Activated T-helper 2 cell treated with anti-CD3 and anti-CD28 coated beads, Interferon-gamma antibody, Interleukin-2, Interleukin-4, amounts not matched to agents 10 μg/mL and 5 μg/mL and 100 μg/mL, durations not matched to agents 14 hours and 24 hours and 36 hours (primary cell): ENCODE data around the gene TRIM7. TPM values are rescaled to one million over a fixed set of nuclear protein-coding genes. Genes with fewer than 3 reads are reported as not detected.
"Not testable (repeated sequence)": the region's sequence is repeated elsewhere in the genome, so short reads cannot be mapped to it uniquely, and the experiment has no call there.

Experiments used
- DNase-seq: peaks from one replicate; pipeline ENCODE4 v3.0.0; 2021; ENCODE audit warnings: low spot score
- H3K27ac Mint-ChIP-seq: one replicate; pipeline ENCODE4 v1.8.0; 2021; ENCODE audit warnings: mixed read lengths
- H3K27me3 Mint-ChIP-seq: one replicate; pipeline ENCODE4 v1.8.0; 2021; ENCODE audit warnings: low read depth, mixed read lengths
- H3K36me3 Mint-ChIP-seq: one replicate; pipeline ENCODE4 v1.8.0; 2021; ENCODE audit warnings: low read depth, mixed read lengths
- H3K4me1 Mint-ChIP-seq: one replicate; pipeline ENCODE4 v1.8.0; 2021; ENCODE audit warnings: low read depth, mixed read lengths
- H3K4me3 Mint-ChIP-seq: one replicate; pipeline ENCODE4 v1.8.0; 2021; ENCODE audit warnings: low read depth, mild to moderate bottlenecking, moderate library complexity, mixed read lengths
- H3K9me3 Mint-ChIP-seq: one replicate; pipeline ENCODE4 v1.8.0; 2021; ENCODE audit warnings: mixed read lengths
- intact Hi-C: fragments of 100-400 bp; cut with micrococcal nuclease; formaldehyde crosslinking; loops from one replicate; pipeline ENCODE4 v1.15.1; 2023
- total RNA-seq: library from RNA; stranded (reverse); gene quantifications from 2 replicates; pipeline ENCODE4 v1.2.3, GENCODE V29; 2022

The TRIM7 gene
- total RNA-seq, 1 donor from 2014 or later: 4.8 TPM

- Mint-ChIP-seq H3K36me3 (no peaks in the 10 kb centered on the region), H3K4me1 (peaks cover 20% of the 10 kb centered on the region), H3K4me3 (peak overlapping the region; percentile 17), H3K9me3 (no peaks in the 10 kb centered on the region), H3K27me3 (peaks cover 3% of the 10 kb centered on the region), H3K27ac (no peak overlapping the region)
- DNase-seq: no peak
- intact Hi-C loops: loop anchor here (10.0 kb wide), 1 partner anchor 321 kb away; the partner anchor contains the start of gene ZFP62
These were observed 19.4 kb downstream of the TRIM7 start for GRCh38 chr5:181185560-181185959.

- Mint-ChIP-seq H3K27me3 (peaks cover 5% of the 10 kb centered on the region), H3K4me3 (peak overlapping the region; percentile 90), H3K9me3 (no peaks in the 10 kb centered on the region), H3K4me1 (peaks cover 20% of the 10 kb centered on the region), H3K27ac (peak overlapping the region; percentile 96), H3K36me3 (no peaks in the 10 kb centered on the region)
- intact Hi-C loops: loop anchor here (1.0 to 10.0 kb wide), 2 partner anchors 26 to 320 kb away; partner anchors contain the start of gene ZFP62
- DNase-seq: no peak
These were observed 20.2 kb downstream of the TRIM7 start for GRCh38 chr5:181184845-181185216.

GRCh38 chr5:181182651-181183050 lies 22.3 kb downstream of the TRIM7 start:
- no peaks in the 10 kb centered on the region for H3K9me3 Mint-ChIP-seq
- H3K4me3 Mint-ChIP-seq: peak overlapping the region; percentile 77

GRCh38 chr5:181181650-181182565 lies 23.1 kb downstream of the TRIM7 start:
- Mint-ChIP-seq H3K36me3 (no peaks in the 10 kb centered on the region), H3K9me3 (no peaks in the 10 kb centered on the region), H3K4me3 (no peak overlapping the region), H3K4me1 (peaks cover 12% of the 10 kb centered on the region), H3K27me3 (peaks cover 6% of the 10 kb centered on the region), H3K27ac (no peak overlapping the region)
- intact Hi-C loops: loop anchor here (1.0 to 10.0 kb wide), 2 partner anchors 9 to 317 kb away; partner anchors contain the start of gene ZFP62
- no peak for DNase-seq

More at GRCh38 chr5:181182651-181183050, 22.3 kb downstream of the TRIM7 start:
- Mint-ChIP-seq H3K27me3 (peaks cover 5% of the 10 kb centered on the region), H3K4me1 (peaks cover 13% of the 10 kb centered on the region), H3K36me3 (no peaks in the 10 kb centered on the region), H3K27ac (peak overlapping the region; percentile 70)
- no peak for DNase-seq
- intact Hi-C loops: loop anchor here (1.0 to 10.0 kb wide), 2 partner anchors 9 to 318 kb away; partner anchors contain the start of gene ZFP62

- H3K4me1 Mint-ChIP-seq: peaks cover 15% of the 10 kb centered on the region
- H3K27me3 Mint-ChIP-seq: peaks cover 15% of the 10 kb centered on the region
- H3K9me3 Mint-ChIP-seq, DNase-seq, H3K4me3 Mint-ChIP-seq, H3K36me3 Mint-ChIP-seq, H3K27ac Mint-ChIP-seq: not testable (repeated sequence)
- intact Hi-C loops: loop anchor here (10.0 kb wide), 1 partner anchor 63 kb away; no protein-coding TSS in a partner anchor
These were observed 27.4 kb downstream of the TRIM7 start for GRCh38 chr5:181177559-181177958.

GRCh38 chr5:181176254-181176952 lies 28.6 kb downstream of the TRIM7 start:
- Mint-ChIP-seq H3K4me3 (no peak overlapping the region), H3K4me1 (peaks cover 13% of the 10 kb centered on the region), H3K27ac (no peak overlapping the region), H3K9me3 (no peaks in the 10 kb centered on the region), H3K27me3 (peaks cover 13% of the 10 kb centered on the region), H3K36me3 (no peaks in the 10 kb centered on the region)
- intact Hi-C loops: loop anchor here (10.0 kb wide), 1 partner anchor 62 kb away; no protein-coding TSS in a partner anchor
- no peak for DNase-seq

GRCh38 chr5:181173420-181174342 lies 31.3 kb downstream of the TRIM7 start:
- peak; percentile 71 for DNase-seq
- no peaks in the 10 kb centered on the region for H3K9me3 Mint-ChIP-seq
- intact Hi-C loops: loop anchor here (1.0 to 10.0 kb wide), 5 partner anchors 9 to 371 kb away; partner anchors contain the start of genes MGAT1 and TRIM7
- H3K4me3 Mint-ChIP-seq: peak overlapping the region; percentile 87
- H3K27ac Mint-ChIP-seq: peak overlapping the region; percentile 92
- no peaks in the 10 kb centered on the region for H3K36me3 Mint-ChIP-seq
- H3K27me3 Mint-ChIP-seq: peaks cover 28% of the 10 kb centered on the region
- H3K4me1 Mint-ChIP-seq: peaks cover 34% of the 10 kb centered on the region

GRCh38 chr5:181173027-181173419 lies 32.0 kb downstream of the TRIM7 start:
- Mint-ChIP-seq H3K4me3 (peak overlapping the region; percentile 87), H3K9me3 (no peaks in the 10 kb centered on the region), H3K27me3 (peaks cover 31% of the 10 kb centered on the region), H3K4me1 (peaks cover 35% of the 10 kb centered on the region), H3K36me3 (no peaks in the 10 kb centered on the region), H3K27ac (peak overlapping the region; percentile 92)
- no peak for DNase-seq
- intact Hi-C loops: loop anchor here (1.0 to 10.0 kb wide), 5 partner anchors 9 to 371 kb away; partner anchors contain the start of genes MGAT1 and TRIM7

GRCh38 chr5:181171782-181172181 lies 33.2 kb downstream of the TRIM7 start:
- no peak for DNase-seq
- H3K9me3 Mint-ChIP-seq: no peaks in the 10 kb centered on the region
- H3K27ac Mint-ChIP-seq: no peak overlapping the region
- no peaks in the 10 kb centered on the region for H3K36me3 Mint-ChIP-seq
- H3K4me3 Mint-ChIP-seq: no peak overlapping the region
- intact Hi-C loops: loop anchor here (2.0 to 10.0 kb wide), 4 partner anchors 17 to 369 kb away; partner anchors contain the start of genes MGAT1 and TRIM7
- peaks cover 35% of the 10 kb centered on the region for H3K27me3 Mint-ChIP-seq
- H3K4me1 Mint-ChIP-seq: peaks cover 44% of the 10 kb centered on the region

GRCh38 chr5:181170996-181171395 lies 34.0 kb downstream of the TRIM7 start:
- H3K4me1 Mint-ChIP-seq: peaks cover 46% of the 10 kb centered on the region
- DNase-seq: no peak
- H3K9me3 Mint-ChIP-seq: no peaks in the 10 kb centered on the region
- H3K36me3 Mint-ChIP-seq: no peaks in the 10 kb centered on the region
- intact Hi-C loops: loop anchor here (5.0 to 10.0 kb wide), 3 partner anchors 36 to 369 kb away; partner anchors contain the start of genes MGAT1 and TRIM7
- peaks cover 31% of the 10 kb centered on the region for H3K27me3 Mint-ChIP-seq
- H3K27ac Mint-ChIP-seq: no peak overlapping the region
- peak overlapping the region; percentile 23 for H3K4me3 Mint-ChIP-seq

- peak overlapping the region; percentile 47 for H3K27ac Mint-ChIP-seq
- intact Hi-C loops: loop anchor here (5.0 to 10.0 kb wide), 3 partner anchors 37 to 368 kb away; partner anchors contain the start of genes MGAT1 and TRIM7
- peaks cover 49% of the 10 kb centered on the region for H3K4me1 Mint-ChIP-seq
These were observed 34.7 kb downstream of the TRIM7 start for GRCh38 chr5:181170237-181170825.

More at GRCh38 chr5:181170237-181170825, 34.7 kb downstream of the TRIM7 start:
- Mint-ChIP-seq H3K36me3 (no peaks in the 10 kb centered on the region), H3K4me3 (peak overlapping the region; percentile 71), H3K27me3 (peaks cover 29% of the 10 kb centered on the region), H3K9me3 (no peaks in the 10 kb centered on the region)
- no peak for DNase-seq
